Caki2 (cell line): ENCODE measurements around the gene ATP6V1C2. TPM values are rescaled to one million over a fixed set of nuclear protein-coding genes. Genes with fewer than 3 reads are reported as not detected.
"Not testable (repeated sequence)": the region's sequence is repeated elsewhere in the genome, so short reads cannot be mapped to it uniquely, and the experiment has no call there.

ENCODE experiments used
- DNase-seq: peaks from one replicate; pipeline ENCODE4 v3.0.0-alpha.2; 2015; ENCODE audit warnings: low read depth
- in situ Hi-C: cut with HindIII; loops from 2 replicates; pipeline ENCODE4 v1.10.0; 2016; ENCODE audit warnings: low sequenced_read_pairs, low pct_unique_long_range_greater_than_20kb, mixed read lengths
- total RNA-seq: library from RNA; depleted of rRNA; stranded (reverse); fragments of >200 nt; shearing (Covaris generic); gene quantifications from 2 replicates; pipeline ENCODE4 v1.2.3, GENCODE V29; 2014; ENCODE audit warnings: low replicate concordance

ATP6V1C2 gene
- total RNA-seq, 1 experiment from 2014 or later, result not detected

- in situ Hi-C loops, result no loop called here
- no peak for DNase-seq
Observed at GRCh38 chr2:10777111-10777841, 55.8 kb downstream of the ATP6V1C2 start.

- in situ Hi-C loops, result no loop called here
- peak; percentile 39 for DNase-seq
Observed at GRCh38 chr2:10777842-10778723, 56.7 kb downstream of the ATP6V1C2 start.

GRCh38 chr2:10778724-10779115 is 57.3 kb downstream of the ATP6V1C2 start:
- in situ Hi-C loops, result no loop called here
- DNase-seq, result no peak

- in situ Hi-C loops, result no loop called here
- no peak for DNase-seq
Observed at GRCh38 chr2:10779776-10780490, 58.5 kb downstream of the ATP6V1C2 start.

- in situ Hi-C loops, result no loop called here
- DNase-seq, result no peak
Observed at GRCh38 chr2:10780491-10780820, 59.0 kb downstream of the ATP6V1C2 start.

- not testable (repeated sequence) for DNase-seq
Observed at GRCh38 chr2:10780821-10781220, 59.4 kb downstream of the ATP6V1C2 start.

GRCh38 chr2:10781746-10782145 is 60.3 kb downstream of the ATP6V1C2 start:
- no peak for DNase-seq
- in situ Hi-C loops, result no loop called here

More at GRCh38 chr2:10780821-10781220, 59.4 kb downstream of the ATP6V1C2 start:
- in situ Hi-C loops, result not testable (repeated sequence)

GRCh38 chr2:10783421-10783820 is 62.0 kb downstream of the ATP6V1C2 start:
- in situ Hi-C loops, result no loop called here
- peak; percentile 9 for DNase-seq

GRCh38 chr2:10784719-10785118 is 63.3 kb downstream of the ATP6V1C2 start:
- DNase-seq, result no peak
- in situ Hi-C loops, result no loop called here

GRCh38 chr2:10785260-10785659 is 63.8 kb downstream of the ATP6V1C2 start:
- in situ Hi-C loops, result no loop called here
- no peak for DNase-seq

- no peak for DNase-seq
- in situ Hi-C loops, result no loop called here
Observed at GRCh38 chr2:10786240-10786982, 65.0 kb downstream of the ATP6V1C2 start.

GRCh38 chr2:10787176-10787968 is 65.9 kb downstream of the ATP6V1C2 start:
- no peak for DNase-seq
- in situ Hi-C loops, result no loop called here

- in situ Hi-C loops, result no loop called here
- no peak for DNase-seq
Observed at GRCh38 chr2:10788855-10789254, 67.4 kb downstream of the ATP6V1C2 start.

- DNase-seq, result peak; percentile 70
- in situ Hi-C loops, result no loop called here
Observed at GRCh38 chr2:10790228-10790973, 69.0 kb downstream of the ATP6V1C2 start.

- no peak for DNase-seq
- in situ Hi-C loops, result no loop called here
Observed at GRCh38 chr2:10792001-10792634, 70.7 kb downstream of the ATP6V1C2 start.

- in situ Hi-C loops, result no loop called here
- no peak for DNase-seq
Observed at GRCh38 chr2:10792660-10793400, 71.4 kb downstream of the ATP6V1C2 start.
